GM19025 (cell line): ENCODE measurements around the gene ASCL2.

ENCODE experiments used
- ATAC-seq: cut with Tn5 transposase; IDR thresholded peaks from one replicate; pipeline ENCODE4 v1.9.1; 2021; ENCODE audit warnings: mild to moderate bottlenecking, low read depth, moderate library complexity; ENCODE audit not compliant: unreplicated experiment

ASCL2 gene, protein sequence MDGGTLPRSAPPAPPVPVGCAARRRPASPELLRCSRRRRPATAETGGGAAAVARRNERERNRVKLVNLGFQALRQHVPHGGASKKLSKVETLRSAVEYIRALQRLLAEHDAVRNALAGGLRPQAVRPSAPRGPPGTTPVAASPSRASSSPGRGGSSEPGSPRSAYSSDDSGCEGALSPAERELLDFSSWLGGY

DNA sequence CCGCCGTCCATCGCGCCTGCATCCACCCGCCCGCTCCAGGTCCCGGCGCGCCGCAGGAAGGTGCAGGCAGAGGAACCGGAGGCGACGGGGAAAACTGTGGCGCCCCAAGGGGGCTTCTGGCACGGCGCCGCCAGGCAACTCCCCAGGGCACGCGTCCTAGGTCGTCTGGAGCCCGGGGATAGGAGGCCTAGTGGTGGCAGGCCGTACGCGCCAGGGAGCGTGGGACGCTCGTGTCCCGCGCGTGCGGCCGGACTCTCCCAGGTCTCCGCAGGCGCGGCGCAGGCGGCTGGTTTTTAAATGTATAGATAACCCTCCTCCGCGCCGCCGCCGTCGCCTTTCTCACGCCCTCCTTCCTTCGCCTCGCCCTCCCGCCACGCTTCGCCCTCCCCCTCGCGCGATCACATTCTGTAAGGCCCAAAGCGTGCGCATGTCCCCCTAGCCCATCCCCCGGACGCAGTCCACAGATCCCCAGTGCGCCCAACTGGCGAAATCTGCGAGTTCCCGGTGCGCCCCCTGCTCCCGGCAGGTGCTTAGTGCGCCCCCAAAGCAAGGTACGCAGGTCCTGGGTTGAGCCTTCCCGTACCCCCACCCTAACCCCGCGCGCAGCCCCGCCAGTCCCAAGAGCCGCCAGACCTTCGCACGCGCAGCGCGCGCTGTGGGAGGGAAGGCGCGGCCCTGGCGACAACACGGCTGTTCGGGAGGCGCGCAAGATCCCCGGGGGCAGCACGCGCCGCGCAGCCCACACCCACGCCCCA is at the start of gene ASCL2:
TSS of gene ASCL2 (minus strand) at position 267 of the 755 bp plus-strand sequence. CDS start at position 11, 256 bp downstream.
- ATAC-seq, result no peak

DNA sequence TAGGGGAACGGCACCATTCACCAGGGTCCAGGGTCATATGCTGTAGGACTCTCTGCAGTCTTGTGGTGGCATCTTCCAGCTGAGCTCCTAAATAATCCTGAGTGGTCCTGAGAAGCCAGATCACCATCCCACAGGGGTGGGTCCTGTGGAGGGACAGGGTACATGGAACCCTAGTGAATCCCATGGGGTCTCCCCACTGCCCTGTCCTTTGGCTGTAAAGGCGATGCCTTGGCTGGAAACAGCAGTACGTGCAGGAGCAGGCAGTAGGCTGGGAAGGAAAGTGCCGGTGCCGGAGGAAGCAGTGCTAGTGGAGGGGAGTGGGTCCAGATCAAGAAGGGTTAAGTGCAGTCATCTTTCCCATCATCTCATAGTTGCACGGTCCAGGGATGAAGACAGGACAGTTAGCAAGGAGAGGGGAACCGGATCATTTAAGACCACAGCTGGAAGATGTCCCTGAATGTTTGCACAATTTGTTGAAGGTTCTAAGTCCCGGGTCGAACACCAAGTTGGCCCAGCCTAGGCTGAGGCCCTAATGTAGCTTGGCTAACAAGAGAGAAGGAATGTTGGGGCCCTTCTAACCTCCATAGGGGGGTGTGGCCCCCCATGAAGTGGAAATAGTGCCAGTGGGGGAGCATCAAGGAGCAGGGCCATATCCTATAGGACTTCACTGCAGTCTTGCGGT is 49.5 kb upstream of the ASCL2 start:
- no peak for ATAC-seq

DNA sequence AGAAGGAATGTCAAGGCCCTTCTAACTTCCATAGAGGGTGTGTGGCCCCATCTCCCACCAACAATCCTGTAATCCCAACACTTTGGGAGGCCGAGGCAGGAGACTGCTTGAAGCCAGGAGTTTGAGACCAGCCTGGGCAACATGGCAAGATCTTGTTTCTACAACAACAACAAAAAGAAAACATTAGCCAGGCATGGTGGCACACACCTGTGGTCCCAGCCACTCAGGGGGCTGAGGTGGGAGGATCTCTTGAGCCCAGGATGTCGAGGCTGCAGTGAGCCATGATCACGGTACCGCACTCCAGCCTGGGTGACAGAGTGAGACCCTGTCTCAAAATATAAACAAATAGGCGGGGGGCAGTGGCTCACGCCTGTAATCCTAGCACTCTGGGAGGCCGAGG is 48.3 kb upstream of the ASCL2 start:
- ATAC-seq, result no peak

DNA sequence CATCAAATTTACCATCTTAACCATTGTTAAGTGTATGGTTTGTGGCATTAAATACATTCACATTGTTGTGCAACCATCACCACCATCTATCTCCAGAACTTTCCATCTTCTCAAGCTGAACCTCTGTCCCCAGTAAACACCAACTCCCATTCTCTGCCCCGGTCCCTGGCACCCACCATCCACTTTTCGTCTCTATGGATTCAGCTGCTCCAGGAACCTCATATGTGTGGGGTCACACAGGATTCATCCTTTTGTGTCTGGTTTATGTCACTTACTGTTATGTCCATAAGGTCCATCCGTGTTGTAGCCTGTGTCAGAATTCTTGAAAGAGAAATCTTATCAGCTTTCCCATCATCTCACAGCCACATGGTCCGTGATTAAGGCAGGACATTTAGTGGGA is 47.7 kb upstream of the ASCL2 start:
- no peak for ATAC-seq

DNA sequence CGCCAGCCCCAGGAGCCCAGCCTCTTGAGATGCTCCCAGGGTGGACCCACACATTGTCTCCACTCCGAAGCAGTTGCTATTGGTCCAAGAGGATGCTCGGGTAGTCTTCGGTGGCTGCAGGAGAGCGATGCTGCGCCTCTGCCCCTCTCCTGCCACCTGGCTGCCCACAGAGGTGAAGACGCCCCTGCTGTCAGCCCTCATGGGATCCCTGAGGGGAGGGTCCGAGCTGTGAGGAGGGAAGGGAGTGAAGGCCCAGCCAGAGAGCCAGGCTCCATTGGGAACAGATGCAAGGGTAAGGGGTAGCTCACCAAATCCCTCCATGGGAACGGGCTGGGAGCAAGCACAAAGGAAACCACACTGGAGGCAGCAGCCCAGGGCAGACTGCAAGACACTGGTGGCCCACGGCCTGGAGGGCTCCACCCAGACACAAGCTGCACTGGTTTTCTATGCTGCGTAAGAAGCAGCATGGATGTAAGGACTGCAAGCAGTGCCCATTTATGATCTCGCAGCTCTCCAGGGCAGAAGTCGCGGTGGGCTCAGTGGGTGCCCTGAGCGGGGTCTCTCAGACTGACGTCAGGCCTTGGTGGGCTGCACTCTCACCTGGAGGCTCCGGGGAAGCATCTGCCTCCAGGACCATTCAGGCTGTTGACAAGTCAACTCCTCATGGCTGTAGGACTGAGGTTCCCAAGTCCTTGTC is 47.1 kb upstream of the ASCL2 start:
- no peak for ATAC-seq

DNA sequence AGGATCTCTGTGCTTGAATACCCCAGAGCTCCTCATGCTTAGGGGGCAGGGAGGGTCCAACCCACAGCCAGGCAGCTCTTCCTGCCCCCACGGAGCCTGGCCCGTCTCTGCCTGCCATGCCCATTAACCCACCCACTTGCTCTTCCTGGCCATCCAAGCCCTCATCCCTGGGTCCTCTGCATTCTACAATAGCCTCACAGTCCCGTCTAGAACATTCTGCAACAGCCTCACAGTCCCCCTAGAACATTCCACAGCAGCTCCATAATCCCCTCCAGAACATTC is 46.5 kb upstream of the ASCL2 start:
- ATAC-seq, result no peak

DNA sequence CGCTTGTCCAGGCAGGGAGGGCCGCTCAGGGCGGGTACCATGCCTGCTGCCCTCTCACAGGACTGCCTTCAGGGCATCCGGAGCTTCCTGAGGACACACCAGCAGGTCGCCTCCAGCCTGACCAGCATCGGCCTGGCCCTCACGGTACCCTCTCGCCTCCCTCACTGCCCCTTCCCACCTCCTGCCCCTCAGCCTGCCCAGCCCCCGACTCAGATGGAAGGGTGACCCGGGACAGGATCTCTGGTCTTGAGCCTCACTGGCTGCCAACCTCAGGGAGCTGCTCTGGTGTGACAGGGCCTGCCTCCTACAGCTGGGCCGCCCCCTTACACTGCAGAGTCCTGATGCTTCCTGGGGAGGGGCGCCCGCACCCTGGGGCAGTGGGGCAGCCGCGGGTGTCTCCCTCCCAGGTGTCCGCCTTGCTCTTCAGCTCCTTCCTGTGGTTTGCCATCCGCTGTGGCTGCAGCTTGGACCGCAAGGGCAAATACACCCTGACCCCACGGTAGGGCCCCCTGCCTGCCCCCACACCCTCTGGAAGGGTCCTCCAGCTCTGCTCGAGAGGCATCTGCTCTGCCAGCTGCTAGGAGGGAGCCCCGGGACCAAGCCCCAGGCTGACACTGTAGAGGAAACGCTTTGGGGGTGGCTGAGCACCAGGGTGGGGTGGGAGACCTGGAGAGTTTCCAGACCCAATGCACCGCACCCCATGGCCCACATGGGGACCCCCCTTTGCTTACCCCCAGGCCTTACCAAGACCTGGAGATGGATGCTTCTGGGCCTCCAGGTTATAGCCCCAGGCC is 46.0 kb upstream of the ASCL2 start:
- no peak for ATAC-seq

DNA sequence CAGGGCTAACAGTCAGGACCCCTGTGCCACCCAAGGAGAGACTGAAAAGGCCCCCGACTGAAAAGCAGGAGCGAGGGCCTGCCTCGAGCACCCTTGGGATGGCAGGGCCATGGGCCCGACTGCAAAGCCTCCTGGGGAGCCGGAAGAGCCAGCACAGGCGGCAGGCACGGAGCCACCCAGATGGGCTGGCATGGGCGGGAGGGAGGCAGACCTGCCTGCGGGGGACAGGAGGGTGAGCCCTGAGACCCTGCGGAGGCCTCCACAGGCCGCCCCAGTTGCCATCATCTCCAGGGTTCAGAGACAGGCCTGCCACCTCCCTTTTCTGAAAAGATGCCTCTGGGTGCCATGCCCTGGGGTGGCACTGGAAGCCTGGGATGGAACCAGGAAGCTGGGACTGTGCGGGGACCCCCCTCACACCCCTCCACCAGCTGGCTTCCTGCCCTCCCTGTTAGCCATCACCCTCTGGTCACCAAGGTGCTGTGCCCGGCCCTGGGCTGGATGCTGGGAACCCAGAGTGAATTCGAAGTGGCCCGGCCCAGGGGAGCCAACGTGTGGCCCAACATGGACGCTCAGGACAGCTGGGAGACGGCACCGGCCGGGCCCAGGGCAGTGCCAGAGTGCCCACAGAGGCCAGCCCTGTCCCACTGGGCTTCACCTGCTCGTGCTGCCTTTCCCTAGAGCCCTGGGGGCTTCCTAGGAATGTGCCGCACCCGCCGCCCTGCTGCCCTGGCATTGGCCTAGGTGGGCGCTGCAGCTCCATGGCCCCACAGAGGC is 45.2 kb upstream of the ASCL2 start:
- no peak for ATAC-seq

DNA sequence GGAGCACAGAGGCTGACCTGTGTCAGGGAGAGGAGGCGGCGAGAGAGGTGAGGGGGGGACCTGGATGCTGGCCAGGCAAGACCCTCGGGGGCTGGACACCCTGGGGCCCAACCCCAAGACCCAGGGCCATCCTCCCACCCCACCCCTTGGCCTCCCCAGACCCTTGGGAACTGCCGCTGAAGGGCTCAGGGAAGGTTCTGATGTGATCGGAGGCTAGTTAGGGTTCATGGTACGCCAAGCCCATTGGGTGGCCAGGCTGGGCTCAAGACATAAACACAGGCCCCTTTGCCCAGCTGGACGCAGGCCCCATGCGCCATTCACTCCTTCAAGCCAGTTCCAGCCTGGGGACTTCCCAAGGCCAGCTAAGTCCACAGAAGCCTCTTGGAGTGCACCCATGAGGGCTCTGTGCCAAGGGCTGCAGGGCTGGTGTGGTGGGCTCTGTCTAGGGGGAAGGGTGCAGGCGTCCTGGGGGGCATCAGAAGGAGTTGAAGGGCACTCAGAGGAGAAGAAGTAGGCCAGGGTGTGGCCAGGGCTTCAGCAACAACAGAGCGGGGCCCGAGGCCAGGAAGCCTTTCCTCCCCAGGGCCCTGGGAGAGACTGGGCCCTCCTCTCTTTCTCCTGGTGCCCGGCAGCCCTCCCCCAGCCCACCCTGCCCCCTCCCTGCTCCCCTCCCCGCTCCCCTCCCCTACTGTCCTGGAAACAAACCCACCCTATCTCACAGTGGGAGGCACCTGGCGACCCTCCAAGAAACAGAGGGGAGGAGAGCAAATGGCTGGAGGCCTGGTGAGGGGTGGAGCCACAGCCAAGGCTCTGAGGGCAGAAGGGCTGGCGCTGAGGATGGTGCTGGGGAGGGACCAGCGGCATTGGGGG is 44.4 kb upstream of the ASCL2 start:
- no peak for ATAC-seq

DNA sequence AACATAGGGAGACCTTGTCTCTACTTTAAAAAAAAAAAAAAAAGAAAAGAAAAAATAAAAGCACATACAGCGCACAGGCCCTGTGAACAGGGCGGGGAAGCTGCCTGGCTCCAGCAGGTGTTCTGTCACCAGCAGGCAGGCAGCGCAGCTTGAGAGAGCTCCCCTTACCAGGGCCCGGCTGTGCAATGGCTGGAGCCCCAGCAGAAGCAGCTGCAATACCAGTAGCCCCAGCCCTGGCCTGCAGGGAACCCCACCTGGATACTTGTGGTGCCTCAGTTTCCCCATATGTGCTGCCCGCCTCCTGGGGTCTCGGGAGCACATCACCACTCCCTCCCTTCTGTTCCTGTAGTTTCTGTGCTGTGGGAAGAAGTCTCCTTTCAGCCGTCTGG is 43.7 kb upstream of the ASCL2 start:
- ATAC-seq, result no peak

DNA sequence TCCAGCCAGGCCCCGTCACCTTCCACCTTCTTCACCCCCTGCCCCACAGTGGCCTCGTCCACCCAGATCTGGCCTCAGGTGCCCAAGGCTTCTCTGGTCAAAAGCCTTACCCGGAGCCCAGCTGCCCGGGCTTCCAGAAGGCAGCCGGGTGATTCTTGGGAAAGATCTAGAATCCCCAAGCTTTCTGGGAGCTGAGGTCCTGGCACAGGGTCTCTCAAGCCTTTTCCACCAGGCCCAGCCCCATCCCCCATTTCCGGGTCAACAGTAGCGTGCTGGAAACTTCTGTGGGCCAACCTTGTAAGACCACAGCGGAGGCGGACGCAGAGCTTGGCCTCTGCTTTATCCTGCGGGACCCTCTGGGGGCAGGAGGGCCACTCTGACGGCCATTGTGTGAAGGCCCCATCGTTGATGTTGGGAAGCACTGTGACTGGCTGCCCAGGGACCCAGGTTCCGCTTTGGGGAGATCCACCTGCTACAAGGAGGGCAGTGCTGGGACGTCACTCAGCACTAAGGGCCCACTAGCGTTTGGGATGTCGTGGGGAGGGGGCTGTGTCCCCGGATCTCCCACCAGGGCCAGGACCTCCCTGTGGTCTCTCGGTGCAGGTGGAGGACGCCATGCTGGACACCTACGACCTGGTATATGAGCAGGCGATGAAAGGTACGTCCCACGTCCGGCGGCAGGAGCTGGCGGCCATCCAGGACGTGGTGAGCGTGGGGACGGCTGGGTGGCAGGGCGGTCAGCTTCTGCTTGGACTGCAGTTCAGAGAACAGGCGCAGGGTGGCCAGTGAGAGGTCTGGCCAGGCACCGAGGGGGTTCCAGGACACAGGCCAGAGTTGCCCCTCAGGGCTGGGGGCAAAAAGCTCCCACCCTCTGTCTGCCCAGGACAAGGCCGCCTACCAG is 42.9 kb upstream of the ASCL2 start:
- ATAC-seq, result no peak

DNA sequence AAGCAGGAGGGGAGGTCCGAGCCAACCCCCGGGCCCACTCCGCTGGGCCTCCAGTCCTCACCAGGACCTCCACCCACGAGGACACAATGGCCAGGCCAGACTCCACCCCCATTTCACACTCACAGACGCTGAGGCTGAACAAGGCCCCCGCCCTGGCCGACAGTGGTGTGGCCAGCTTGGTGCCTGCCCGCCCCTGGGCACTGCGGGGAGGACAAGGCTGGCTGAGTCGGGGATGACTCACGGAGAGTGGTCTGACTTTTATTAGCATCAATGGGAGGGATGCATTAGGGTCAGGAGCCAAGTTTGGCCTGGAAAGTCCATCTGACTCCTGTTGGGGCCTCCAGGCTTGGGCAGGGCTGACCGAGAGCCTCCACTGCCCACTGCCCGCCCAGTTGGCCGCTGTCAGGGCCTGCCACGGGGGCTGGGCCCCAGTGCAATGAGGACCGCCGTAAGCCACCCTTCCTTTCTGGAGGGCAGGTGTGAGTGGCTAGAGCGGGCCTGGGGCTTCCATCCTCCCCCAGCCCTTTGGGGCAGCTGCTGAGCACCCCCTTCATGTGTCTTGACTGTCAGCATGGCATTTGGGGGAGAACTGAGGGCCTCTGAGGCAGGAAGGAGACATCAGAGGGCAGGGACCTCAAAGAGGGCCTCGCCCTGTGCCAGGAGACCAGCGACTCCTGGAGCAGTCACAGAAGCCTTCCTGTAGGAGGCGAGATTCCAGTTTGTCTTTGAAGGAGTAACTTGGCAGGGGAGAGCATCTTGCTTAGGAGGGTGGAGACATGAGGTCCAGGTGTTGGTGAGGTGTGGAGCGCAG is 42.0 kb upstream of the ASCL2 start:
- ATAC-seq, result no peak

DNA sequence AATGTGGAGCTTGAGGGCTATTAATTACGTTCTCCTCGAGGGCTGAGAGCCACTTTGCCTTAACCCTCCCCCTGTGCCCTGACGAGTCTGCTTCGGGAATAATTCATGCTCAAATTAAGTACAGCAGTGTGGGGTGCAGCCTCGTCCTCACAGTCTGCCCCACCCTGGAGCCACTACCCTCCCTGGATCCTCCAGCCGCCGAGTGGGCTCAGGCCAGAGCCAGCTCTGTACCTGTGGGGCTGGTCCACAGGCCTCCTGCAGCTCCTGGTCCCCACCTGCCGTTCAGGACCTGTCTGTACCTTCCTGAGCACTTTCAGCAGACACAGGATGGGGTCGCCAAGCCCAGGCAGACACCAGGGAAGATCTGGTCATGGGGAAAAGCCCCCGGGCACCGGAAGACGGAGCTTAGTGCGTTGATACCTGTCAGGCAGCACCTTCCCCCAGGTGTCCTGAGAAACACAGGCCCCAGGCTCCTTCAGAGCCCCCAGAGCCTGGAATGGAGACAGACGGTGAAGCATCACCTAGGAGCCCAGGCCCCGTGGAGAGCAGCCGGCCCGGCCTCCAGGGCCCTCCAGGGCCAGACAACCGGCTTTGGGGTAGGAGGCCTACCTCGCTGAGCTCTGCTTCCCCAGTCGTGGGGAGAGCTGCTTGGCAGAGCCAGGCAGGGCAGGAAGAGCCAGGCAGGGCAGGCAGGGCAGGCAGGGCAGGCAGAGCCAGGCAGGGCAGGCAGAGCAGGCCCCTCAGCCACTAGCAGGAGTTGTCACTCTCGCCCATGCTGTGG is 41.2 kb upstream of the ASCL2 start:
- no peak for ATAC-seq

DNA sequence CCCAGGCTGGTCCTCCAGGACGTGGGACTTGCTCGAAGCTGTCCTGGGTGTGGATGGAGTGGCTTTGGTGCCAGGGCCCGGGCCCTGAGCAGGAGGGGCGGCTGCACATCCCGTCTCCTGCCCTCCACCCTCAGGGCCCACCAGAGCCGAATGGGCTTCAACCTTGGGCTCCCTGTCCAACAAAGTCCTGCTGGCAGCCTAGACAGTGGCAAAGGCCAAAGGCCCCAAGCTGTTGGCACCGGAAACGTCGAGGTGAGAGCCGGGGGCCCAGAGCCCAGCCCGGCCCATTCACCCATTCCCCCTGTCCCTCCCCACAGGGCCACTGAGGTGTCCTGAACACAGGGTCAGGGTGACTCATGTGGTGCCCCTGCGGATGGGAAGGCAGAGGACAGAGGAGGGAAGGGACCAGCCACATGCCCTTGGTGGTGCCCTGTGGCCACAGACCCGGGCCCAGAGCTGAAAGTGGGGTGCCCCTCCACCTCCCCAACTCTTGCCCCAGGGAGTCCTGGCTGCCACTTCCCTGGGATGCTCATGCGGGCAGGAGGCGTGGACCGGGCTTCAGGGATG is 40.5 kb upstream of the ASCL2 start:
- no peak for ATAC-seq

DNA sequence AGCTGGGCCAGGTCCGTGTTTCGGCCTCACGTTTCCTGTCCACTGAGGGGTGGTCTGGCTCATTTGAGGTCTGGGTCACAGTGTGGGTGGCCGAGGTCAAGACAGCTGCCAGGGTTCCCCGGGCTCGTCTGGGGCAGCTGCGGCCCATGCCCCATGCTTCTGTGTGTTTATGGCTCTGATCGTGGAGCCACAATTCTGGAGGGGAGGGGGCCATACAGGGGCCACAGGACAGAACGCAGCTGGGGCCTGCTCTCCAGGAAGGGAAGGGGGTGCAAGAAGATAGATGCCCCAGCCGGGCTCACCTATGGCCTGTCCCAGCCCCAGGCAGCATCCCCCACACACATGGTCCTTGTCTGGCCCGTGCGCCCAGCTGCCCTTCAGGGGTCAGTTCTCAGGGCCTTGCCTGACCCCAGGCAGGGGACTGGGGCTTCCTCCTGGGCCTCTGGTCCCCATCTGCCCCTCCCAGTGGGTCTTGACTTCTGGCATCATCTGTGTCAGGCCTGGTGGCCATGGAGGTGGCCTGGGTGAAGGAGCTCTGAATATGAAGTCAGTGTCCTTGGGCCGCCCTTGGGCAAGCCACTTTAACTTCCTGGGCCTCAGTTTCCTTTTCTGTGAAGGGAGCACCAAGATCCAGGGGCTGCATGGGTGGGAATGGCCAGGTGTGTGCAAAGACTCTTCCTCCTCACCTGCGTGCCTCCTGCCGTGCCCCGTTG is 39.8 kb upstream of the ASCL2 start:
- ATAC-seq, result no peak
